ENCODE measurements around the gene DOK3. TPM values are rescaled to one million over a fixed set of nuclear protein-coding genes. Genes with fewer than 3 reads are reported as not detected.

Gene DOK3
- total and polyA plus RNA-seq, 2 of the 13 experiments (the other 11 are each of a cell fraction or from before 2014, with no cell fraction given) = 1.4 to 1.5 TPM

GRCh38 chr5:177520271-177520670 lies 10.6 kb upstream of the DOK3 start:
- peaks cover 16% of the 10 kb centered on the region for H3K4me1 ChIP-seq (ENCODE audit: insufficient read depth, low read length)
- no peak overlapping the region for H3K4me2 ChIP-seq (ENCODE audit: low read depth, low read length)
- H3K36me3 ChIP-seq (replicated peaks in 1 of 2; ENCODE audit: control insufficient read depth in 1 of 2, insufficient read depth in 2 of 2, low read length in 2 of 2) = peaks cover 20 to 53% of the 10 kb centered on the region in 2 experiments
- H3K9me3 ChIP-seq (ENCODE audit: low read length) = no peaks in the 10 kb centered on the region
- H4K20me1 ChIP-seq (ENCODE audit: insufficient read depth, low read length) = no peaks in the 10 kb centered on the region; the same call in 1 of the 2 replicates
- H2AFZ ChIP-seq (ENCODE audit: low read length) = no peak overlapping the region
- in situ Hi-C loops (cut with HindIII; ENCODE audit: extremely low pct_ligation_motif_present, low pct_unique_long_range_greater_than_20kb) (no loop called here), intact Hi-C loops (cut with micrococcal nuclease; ENCODE audit: unreplicated experiment) (no loop called here)
- ATAC-seq = no peak
- no peak overlapping the region for H3K9ac ChIP-seq (ENCODE audit: insufficient read depth, low read depth, low read length)
- H3K79me2 ChIP-seq (ENCODE audit: insufficient read depth, low read length) = peaks cover 12% of the 10 kb centered on the region
- no TSS peak for BruUV-seq (replicated peaks)
- no peaks in the 10 kb centered on the region; a peak in 1 of 5 replicates for H3K27me3 ChIP-seq (ENCODE audit: control insufficient read depth in 1 of 2, insufficient read depth in 2 of 2, low read length in 2 of 2)
- no peak for FAIRE-seq
- TF ChIP-seq HDAC1 (CRISPR knock-in tag; IDR thresholded peaks at IDR 0.05) (no peak), SRSF9 (IDR thresholded peaks at IDR 0.05; ENCODE audit: borderline replicate concordance, insufficient read depth, low read depth, low read length, poor library complexity, severe bottlenecking) (no peak), ZNF788 (CRISPR knock-in tag; IDR thresholded peaks at IDR 0.05; ENCODE audit: borderline replicate concordance) (no peak), SETDB1 (CRISPR knock-in tag; IDR thresholded peaks at IDR 0.05; ENCODE audit: borderline replicate concordance) (no peak), ZNF816 (CRISPR knock-in tag; IDR thresholded peaks at IDR 0.05; ENCODE audit: borderline replicate concordance) (no peak), ZNF512B (CRISPR knock-in tag; IDR thresholded peaks at IDR 0.05; ENCODE audit: borderline replicate concordance) (no peak), TCF7L2 (IDR thresholded peaks at IDR 0.05; ENCODE audit: low read depth, low read length) (no peak), ATAD3A (CRISPR knock-in tag; IDR thresholded peaks at IDR 0.05) (no peak), NKX3-1 (CRISPR knock-in tag; IDR thresholded peaks at IDR 0.05) (no peak), SMAD3 (CRISPR knock-in tag; IDR thresholded peaks at IDR 0.05) (no peak), ZNF652 (CRISPR knock-in tag; IDR thresholded peaks at IDR 0.05; ENCODE audit: borderline replicate concordance, low read depth) (no peak)
- no peak overlapping the region for H3K4me3 ChIP-seq (replicated peaks in 1 of 3; ENCODE audit: insufficient read depth in 1 of 3, low read depth in 2 of 3, low read length in 3 of 3)
- WGBS (ENCODE audit: low lambda C conversion rate) = 97% methylated on average over 3 of the region's 3 CpGs
- no peak overlapping the region for H3K27ac ChIP-seq (ENCODE audit: extremely low read length, insufficient read depth, low read length)
- POLR2A ChIA-PET = interaction anchor here (1.5 kb wide), 1 partner anchor 23 kb away, joined by 3 read pairs; the partner anchor contains the start of gene PDLIM7
- DNase-seq (ENCODE audit: low spot score) = no peak
- CTCF ChIA-PET (ENCODE audit: low intra/inter-chr PET ratio, low total read pairs) = no interaction called here
